H9 (cell line): ENCODE measurements around the gene FXYD3. TPM values are rescaled to one million over a fixed set of nuclear protein-coding genes. Genes with fewer than 3 reads are reported as not detected.

Source experiments
- DNase-seq: peaks from one replicate; pipeline ENCODE4 v3.0.0-alpha.2; 2017
- H2AFZ ChIP-seq: one replicate; pipeline ENCODE4 v1.6.1; 2013; ENCODE audit warnings: mild to moderate bottlenecking, low read length, control low read depth, moderate library complexity
- H2AK5ac ChIP-seq: 2 replicates; pipeline ENCODE4 v1.6.1; 2013; ENCODE audit warnings: low read length, control low read depth, mixed read lengths; ENCODE audit not compliant: insufficient read length
- H2BK120ac ChIP-seq: one replicate; pipeline ENCODE4 v1.6.1; 2013; ENCODE audit warnings: low read depth, mild to moderate bottlenecking, low read length, control low read depth, inconsistent platforms; ENCODE audit not compliant: poor library complexity, severe bottlenecking
- H2BK12ac ChIP-seq: 2 replicates; pipeline ENCODE4 v1.6.1; 2013; ENCODE audit warnings: low read length, control low read depth, mixed read lengths, low read depth; ENCODE audit not compliant: insufficient read length
- H2BK15ac ChIP-seq: 2 replicates; pipeline ENCODE4 v1.6.1; 2013; ENCODE audit warnings: low read depth, low read length, control low read depth
- H2BK20ac ChIP-seq: one replicate; pipeline ENCODE4 v1.6.1; 2013; ENCODE audit warnings: low read depth, mild to moderate bottlenecking, low read length, control low read depth, inconsistent platforms; ENCODE audit not compliant: poor library complexity, severe bottlenecking
- H2BK5ac ChIP-seq: 2 replicates; pipeline ENCODE4 v1.6.1; 2013; ENCODE audit warnings: low read length, control low read depth, mixed read lengths; ENCODE audit not compliant: insufficient read length
- H3K14ac ChIP-seq: 2 replicates; pipeline ENCODE4 v1.6.1; 2013; ENCODE audit warnings: low read length, control low read depth; ENCODE audit not compliant: insufficient read depth
- H3K18ac ChIP-seq: 2 replicates; pipeline ENCODE4 v1.6.1; 2013; ENCODE audit warnings: low read depth, mild to moderate bottlenecking, mixed read lengths, low read length, control low read depth; ENCODE audit not compliant: insufficient read length
- H3K23ac ChIP-seq: 2 replicates; pipeline ENCODE4 v1.6.1; 2013; ENCODE audit warnings: low read length, control low read depth, mixed read lengths, low read depth; ENCODE audit not compliant: insufficient read length
- H3K23me2 ChIP-seq: 2 replicates; pipeline ENCODE4 v1.6.1; 2013; ENCODE audit warnings: low read depth, mild to moderate bottlenecking, mixed read lengths, low read length, control low read depth; ENCODE audit not compliant: insufficient read length, poor library complexity, severe bottlenecking
- H3K27ac ChIP-seq: 2 replicates; pipeline ENCODE4 v1.5.1; 2013; ENCODE audit warnings: low read length, control low read depth, mixed read lengths, low read depth; ENCODE audit not compliant: insufficient read length
- H3K27me3 ChIP-seq: 2 replicates; pipeline ENCODE4 v1.6.1; 2013; ENCODE audit warnings: low read length, control low read depth, inconsistent platforms; ENCODE audit not compliant: insufficient read depth
- H3K4ac ChIP-seq: 2 replicates; pipeline ENCODE4 v1.6.1; 2013; ENCODE audit warnings: low read depth, mild to moderate bottlenecking, control low read depth, inconsistent platforms, low read length, moderate library complexity
- H3K4me1 ChIP-seq: 2 replicates; pipeline ENCODE4 v1.6.1; 2013; ENCODE audit warnings: low read length, control low read depth, inconsistent platforms; ENCODE audit not compliant: insufficient read depth
- H3K4me2 ChIP-seq: 2 replicates; pipeline ENCODE4 v1.6.1; 2013; ENCODE audit warnings: low read length, control low read depth, mixed read lengths; ENCODE audit not compliant: insufficient read length, insufficient read depth
- H3K56ac ChIP-seq: 2 replicates; pipeline ENCODE4 v1.6.1; 2013; ENCODE audit warnings: low read depth, mild to moderate bottlenecking, mixed read lengths, low read length, control low read depth; ENCODE audit not compliant: insufficient read length
- H3K79me1 ChIP-seq: 2 replicates; pipeline ENCODE4 v1.6.1; 2013; ENCODE audit warnings: low read depth, mild to moderate bottlenecking, moderate library complexity, low read length, control low read depth, inconsistent platforms; ENCODE audit not compliant: insufficient read depth, poor library complexity, severe bottlenecking
- H3K79me2 ChIP-seq: 2 replicates; pipeline ENCODE4 v1.6.1; 2013; ENCODE audit warnings: low read length, control low read depth, inconsistent platforms; ENCODE audit not compliant: insufficient read depth
- H3K9ac ChIP-seq: 2 replicates; pipeline ENCODE4 v1.6.1; 2013; ENCODE audit warnings: low read length, control low read depth, mixed read lengths; ENCODE audit not compliant: insufficient read length; ENCODE audit errors: extremely low read depth
- H3K9me3 ChIP-seq: one replicate; pipeline ENCODE4 v1.6.1; 2013; ENCODE audit warnings: low read depth, low read length, inconsistent platforms; ENCODE audit not compliant: control insufficient read depth
- H3T11ph ChIP-seq: one replicate; pipeline ENCODE4 v1.6.1; 2013; ENCODE audit warnings: mild to moderate bottlenecking, low read length, control low read depth, inconsistent platforms
- H4K20me1 ChIP-seq: one replicate; pipeline ENCODE4 v1.6.1; 2013; ENCODE audit not compliant: control insufficient read depth, insufficient read length, insufficient read depth
- H4K5ac ChIP-seq: 2 replicates; pipeline ENCODE4 v1.6.1; 2013; ENCODE audit warnings: low read depth, mild to moderate bottlenecking, mixed read lengths, low read length, control low read depth; ENCODE audit not compliant: insufficient read length
- H4K8ac ChIP-seq: replicated peaks from 2 replicates; pipeline ENCODE4 v1.6.1; 2013; ENCODE audit warnings: low read length, control low read depth, mixed read lengths, low read depth; ENCODE audit not compliant: insufficient read length
- H4K91ac ChIP-seq: 2 replicates; pipeline ENCODE4 v1.6.1; 2013; ENCODE audit warnings: low read depth, mild to moderate bottlenecking, moderate library complexity, mixed read lengths, low read length, control low read depth; ENCODE audit not compliant: insufficient read length
- H3K27ac Mint-ChIP-seq, 3 experiments: 2 replicates in 2 of 3; 3 replicates in 1 of 3; pipeline ENCODE4 v1.8.0; 2020 to 2021; ENCODE audit warnings: mixed read lengths in 3 of 3, mild to moderate bottlenecking in 1 of 3, moderate library complexity in 1 of 3
- H3K27me3 Mint-ChIP-seq: 2 replicates; pipeline ENCODE4 v1.8.0; 2021; ENCODE audit warnings: low read depth, mild to moderate bottlenecking, moderate library complexity, mixed read lengths
- H3K36me3 Mint-ChIP-seq, 3 experiments: 2 replicates in 2 of 3; 3 replicates in 1 of 3; pipeline ENCODE4 v1.8.0; 2020 to 2021; ENCODE audit warnings: low read depth in 3 of 3, mixed read lengths in 3 of 3; ENCODE audit not compliant: insufficient read depth in 1 of 3
- H3K4me1 Mint-ChIP-seq, 2 experiments: 2 replicates each; pipeline ENCODE4 v1.8.0; 2020; ENCODE audit warnings: mixed read lengths in 2 of 2
- H3K4me3 Mint-ChIP-seq, 2 experiments: 2 replicates in 1 of 2; 3 replicates in 1 of 2; pipeline ENCODE4 v1.8.0; 2020 to 2021; ENCODE audit warnings: mild to moderate bottlenecking in 2 of 2, mixed read lengths in 2 of 2, moderate library complexity in 1 of 2
- H3K9me3 Mint-ChIP-seq, 2 experiments: 2 replicates in 1 of 2; 3 replicates in 1 of 2; pipeline ENCODE4 v1.8.0; 2020; ENCODE audit warnings: mild to moderate bottlenecking in 2 of 2, mixed read lengths in 2 of 2, moderate library complexity in 1 of 2
- WGBS: extraction: QIAGEN DNeasy Blood & Tissue Kit; methylation state at CpG from one replicate; pipeline ENCODE4 v1.1.7; 2013; ENCODE audit warnings: missing lambda C conversion rate, low lambda C conversion rate, mixed read lengths; ENCODE audit not compliant: insufficient read length; ENCODE audit errors: extremely low coverage; 5-methylcytosine and 5-hydroxymethylcytosine counted together
- total RNA-seq: library from RNA; stranded (reverse); gene quantifications from 2 replicates; pipeline ENCODE4 v1.2.1, GENCODE V29; 2021
- TF ChIP-seq, protein P1 (sequence below): fragments of 200-600 bp; sonication (generic); conservative IDR thresholded peaks from 3 replicates; pipeline ENCODE4 v1.8.0; 2021; ENCODE audit warnings: antibody characterized with exemption, mild to moderate bottlenecking

Gene FXYD3
- total RNA-seq, 1 experiment from 2014 or later: 1.5 TPM

DNA sequence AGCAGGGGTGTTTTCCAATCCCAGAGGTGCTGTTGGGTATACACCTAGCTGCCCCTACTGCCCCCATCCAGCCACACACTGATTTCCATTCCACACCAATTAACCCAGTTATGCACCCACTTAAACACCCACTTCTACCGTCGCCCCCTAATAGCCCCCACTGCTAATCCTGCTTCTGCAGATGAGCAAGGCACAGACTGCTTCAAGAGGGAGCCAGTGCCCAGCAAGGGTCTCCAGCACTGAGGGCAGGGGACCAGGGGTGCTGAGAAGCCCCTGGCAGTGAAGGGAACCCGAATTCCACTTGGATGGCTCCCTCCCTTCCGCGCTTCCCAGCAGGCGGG is 28.6 kb downstream of the FXYD3 start:
- TF ChIP-seq, protein P1, sequence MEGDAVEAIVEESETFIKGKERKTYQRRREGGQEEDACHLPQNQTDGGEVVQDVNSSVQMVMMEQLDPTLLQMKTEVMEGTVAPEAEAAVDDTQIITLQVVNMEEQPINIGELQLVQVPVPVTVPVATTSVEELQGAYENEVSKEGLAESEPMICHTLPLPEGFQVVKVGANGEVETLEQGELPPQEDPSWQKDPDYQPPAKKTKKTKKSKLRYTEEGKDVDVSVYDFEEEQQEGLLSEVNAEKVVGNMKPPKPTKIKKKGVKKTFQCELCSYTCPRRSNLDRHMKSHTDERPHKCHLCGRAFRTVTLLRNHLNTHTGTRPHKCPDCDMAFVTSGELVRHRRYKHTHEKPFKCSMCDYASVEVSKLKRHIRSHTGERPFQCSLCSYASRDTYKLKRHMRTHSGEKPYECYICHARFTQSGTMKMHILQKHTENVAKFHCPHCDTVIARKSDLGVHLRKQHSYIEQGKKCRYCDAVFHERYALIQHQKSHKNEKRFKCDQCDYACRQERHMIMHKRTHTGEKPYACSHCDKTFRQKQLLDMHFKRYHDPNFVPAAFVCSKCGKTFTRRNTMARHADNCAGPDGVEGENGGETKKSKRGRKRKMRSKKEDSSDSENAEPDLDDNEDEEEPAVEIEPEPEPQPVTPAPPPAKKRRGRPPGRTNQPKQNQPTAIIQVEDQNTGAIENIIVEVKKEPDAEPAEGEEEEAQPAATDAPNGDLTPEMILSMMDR: no peak
- Histone ChIP-seq H3K27ac (no peak overlapping the region), H2AFZ (no peak overlapping the region), H2BK120ac (no peak overlapping the region), H3T11ph (no peak overlapping the region), H4K91ac (no peak overlapping the region), H3K14ac (no peak overlapping the region), H2BK20ac (no peak overlapping the region), H3K4me2 (peak overlapping the region; percentile 16), H2BK12ac (no peak overlapping the region), H2BK5ac (no peak overlapping the region), H3K9ac (no peak overlapping the region), H4K5ac (no peak overlapping the region), H2BK15ac (no peak overlapping the region), H3K4me1 (peaks cover 2% of the 10 kb centered on the region; the same call in 1 of the 2 replicates), H4K20me1 (no peaks in the 10 kb centered on the region), H3K79me1 (no peaks in the 10 kb centered on the region), H3K27me3 (no peaks in the 10 kb centered on the region; the same call in 1 of the 2 replicates), H3K9me3 (no peaks in the 10 kb centered on the region), H3K18ac (no peak overlapping the region), H3K56ac (no peak overlapping the region), H3K23ac (no peak overlapping the region), H2AK5ac (no peak overlapping the region), H3K79me2 (no peaks in the 10 kb centered on the region), H3K23me2 (peaks cover 24% of the 10 kb centered on the region), H4K8ac (no peak overlapping the region), H3K4ac (no peak overlapping the region)
- peaks cover 3 to 10% (median 5%) of the 10 kb centered on the region in 3 experiments; a peak in 4 of 7 replicates for H3K36me3 Mint-ChIP-seq
- no peaks in the 10 kb centered on the region for H3K9me3 Mint-ChIP-seq
- WGBS: no CpG with 5 or more reads among the region's 6 CpGs
- no peak overlapping the region for H3K27ac Mint-ChIP-seq
- DNase-seq: no peak
- peaks cover 36 to 45% of the 10 kb centered on the region in 2 experiments for H3K4me1 Mint-ChIP-seq
- H3K27me3 Mint-ChIP-seq: peaks cover 41% of the 10 kb centered on the region
- H3K4me3 Mint-ChIP-seq: peak overlapping the region in 1 of 2 experiments; percentile 63; a peak in 3 of 5 replicates
